Measurements from ENCODE around the gene HMMR. TPM values are rescaled to one million over a fixed set of nuclear protein-coding genes. Genes with fewer than 3 reads are reported as not detected.
"Not testable (repeated sequence)": the region's sequence is repeated elsewhere in the genome, so short reads cannot be mapped to it uniquely, and the experiment has no call there.

The HMMR gene, protein sequence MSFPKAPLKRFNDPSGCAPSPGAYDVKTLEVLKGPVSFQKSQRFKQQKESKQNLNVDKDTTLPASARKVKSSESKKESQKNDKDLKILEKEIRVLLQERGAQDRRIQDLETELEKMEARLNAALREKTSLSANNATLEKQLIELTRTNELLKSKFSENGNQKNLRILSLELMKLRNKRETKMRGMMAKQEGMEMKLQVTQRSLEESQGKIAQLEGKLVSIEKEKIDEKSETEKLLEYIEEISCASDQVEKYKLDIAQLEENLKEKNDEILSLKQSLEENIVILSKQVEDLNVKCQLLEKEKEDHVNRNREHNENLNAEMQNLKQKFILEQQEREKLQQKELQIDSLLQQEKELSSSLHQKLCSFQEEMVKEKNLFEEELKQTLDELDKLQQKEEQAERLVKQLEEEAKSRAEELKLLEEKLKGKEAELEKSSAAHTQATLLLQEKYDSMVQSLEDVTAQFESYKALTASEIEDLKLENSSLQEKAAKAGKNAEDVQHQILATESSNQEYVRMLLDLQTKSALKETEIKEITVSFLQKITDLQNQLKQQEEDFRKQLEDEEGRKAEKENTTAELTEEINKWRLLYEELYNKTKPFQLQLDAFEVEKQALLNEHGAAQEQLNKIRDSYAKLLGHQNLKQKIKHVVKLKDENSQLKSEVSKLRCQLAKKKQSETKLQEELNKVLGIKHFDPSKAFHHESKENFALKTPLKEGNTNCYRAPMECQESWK
- total RNA-seq (2021; fragmentation: NEBNext Ultra II Directional; extraction: Animal tissue kit (Norgen Biotek cat#: 25700)), result 10 to 100 TPM; 16.2 to 37.0 (median 32.5) TPM
- long read RNA-seq, partial matches to known transcripts, result 11 of 14 reads
- long read RNA-seq, other reads (novel, unspliced or antisense), result 2 of 14 reads

DNA sequence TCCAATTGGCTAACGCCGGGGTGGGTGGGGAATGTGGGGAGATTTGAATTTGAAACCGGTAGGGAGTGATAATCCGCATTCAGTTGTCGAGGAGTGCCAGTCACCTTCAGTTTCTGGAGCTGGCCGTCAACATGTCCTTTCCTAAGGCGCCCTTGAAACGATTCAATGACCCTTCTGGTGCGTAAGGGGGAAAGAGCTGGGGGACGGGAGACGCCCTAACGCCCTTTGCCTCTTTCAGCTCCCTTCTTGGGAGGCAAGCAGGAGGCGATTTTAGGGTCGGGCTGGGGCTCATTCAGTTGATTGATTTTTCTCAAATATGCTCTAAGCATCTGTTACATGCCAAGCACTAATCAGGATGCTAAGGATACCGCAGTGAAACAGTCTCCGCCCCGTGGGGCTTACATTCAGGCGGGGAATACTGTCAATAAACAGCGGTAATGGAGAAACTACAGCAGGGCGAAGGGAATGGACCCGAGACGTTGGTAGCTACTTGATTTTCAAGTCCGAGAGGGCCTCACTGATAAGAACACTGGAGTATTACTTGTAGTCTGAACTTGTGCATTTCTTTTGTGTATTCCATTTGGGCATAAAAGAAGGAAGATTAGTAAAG lies at the start of gene HMMR:
Gene HMMR (plus strand): TSS at position 71 of the 610 bp plus-strand sequence. CDS start 61 bp downstream, at position 132.
- TF ChIP-seq, protein P1, sequence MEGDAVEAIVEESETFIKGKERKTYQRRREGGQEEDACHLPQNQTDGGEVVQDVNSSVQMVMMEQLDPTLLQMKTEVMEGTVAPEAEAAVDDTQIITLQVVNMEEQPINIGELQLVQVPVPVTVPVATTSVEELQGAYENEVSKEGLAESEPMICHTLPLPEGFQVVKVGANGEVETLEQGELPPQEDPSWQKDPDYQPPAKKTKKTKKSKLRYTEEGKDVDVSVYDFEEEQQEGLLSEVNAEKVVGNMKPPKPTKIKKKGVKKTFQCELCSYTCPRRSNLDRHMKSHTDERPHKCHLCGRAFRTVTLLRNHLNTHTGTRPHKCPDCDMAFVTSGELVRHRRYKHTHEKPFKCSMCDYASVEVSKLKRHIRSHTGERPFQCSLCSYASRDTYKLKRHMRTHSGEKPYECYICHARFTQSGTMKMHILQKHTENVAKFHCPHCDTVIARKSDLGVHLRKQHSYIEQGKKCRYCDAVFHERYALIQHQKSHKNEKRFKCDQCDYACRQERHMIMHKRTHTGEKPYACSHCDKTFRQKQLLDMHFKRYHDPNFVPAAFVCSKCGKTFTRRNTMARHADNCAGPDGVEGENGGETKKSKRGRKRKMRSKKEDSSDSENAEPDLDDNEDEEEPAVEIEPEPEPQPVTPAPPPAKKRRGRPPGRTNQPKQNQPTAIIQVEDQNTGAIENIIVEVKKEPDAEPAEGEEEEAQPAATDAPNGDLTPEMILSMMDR (IDR thresholded peaks at IDR 0.05), result no peak

DNA sequence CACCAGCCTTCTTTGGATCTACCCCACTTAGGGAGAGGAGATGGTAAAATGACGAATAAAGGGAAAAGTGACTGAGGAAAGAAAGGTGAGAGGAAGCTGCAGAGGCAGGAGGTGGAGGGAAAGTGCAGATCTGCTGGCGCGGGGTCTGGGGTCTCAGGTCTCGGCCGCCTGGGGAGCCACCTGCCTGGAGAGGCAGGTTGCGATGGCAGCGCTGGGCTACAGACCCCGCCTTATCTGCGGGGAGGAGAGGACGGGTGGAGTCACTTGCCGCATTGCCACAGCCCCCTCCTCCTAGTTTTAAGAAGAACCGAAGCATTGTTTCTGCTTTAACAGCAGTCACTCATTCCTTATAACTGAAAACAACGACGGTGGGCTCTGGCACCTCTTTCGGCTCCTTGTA lies 44.8 kb upstream of the HMMR start:
- not testable (repeated sequence) for DNase-seq; H3K27ac Mint-ChIP-seq; H3K36me3 Mint-ChIP-seq (ENCODE audit: low read depth); H3K4me3 Mint-ChIP-seq; H3K9me3 Mint-ChIP-seq; H3K4me1 Mint-ChIP-seq (ENCODE audit: low read depth)
- H3K27me3 Mint-ChIP-seq (ENCODE audit: insufficient read depth), result peaks cover 19% of the 10 kb centered on the region

More for the DNA sequence above, at the start of gene HMMR:
- DNase-seq, result no peak
- Mint-ChIP-seq H3K36me3 (ENCODE audit: low read depth) (peaks cover 18% of the 10 kb centered on the region), H3K27me3 (ENCODE audit: insufficient read depth) (no peaks in the 10 kb centered on the region), H3K9me3 (no peaks in the 10 kb centered on the region; the same call in 1 of the 2 replicates), H3K27ac (peak within 1 kb of the TSS; percentile 100), H3K4me1 (ENCODE audit: low read depth) (peaks cover 50% of the 10 kb centered on the region), H3K4me3 (peak within 1 kb of the TSS; percentile 94)

DNA sequence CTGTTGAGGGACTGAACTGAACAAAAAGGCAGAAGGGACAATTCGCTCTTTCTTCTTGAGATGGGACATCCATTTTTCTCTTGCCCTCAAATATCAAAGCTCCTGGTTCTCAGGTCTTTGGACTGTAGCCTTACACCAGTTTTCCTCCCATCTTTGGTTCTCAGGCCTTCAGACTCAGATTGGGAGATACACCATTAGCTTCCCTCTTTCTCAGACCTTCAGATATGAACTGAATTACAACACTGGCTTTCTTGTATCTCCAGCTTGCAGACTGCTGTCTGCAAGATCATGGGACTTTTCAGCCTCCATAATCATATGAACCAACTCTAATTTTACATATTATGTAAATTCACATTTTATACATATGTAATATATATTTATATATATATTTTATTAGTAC lies 35.6 kb upstream of the HMMR start:
- Mint-ChIP-seq H3K4me3 (no peak overlapping the region), H3K27ac (no peak overlapping the region), H3K9me3 (no peaks in the 10 kb centered on the region), H3K27me3 (ENCODE audit: insufficient read depth) (peaks cover 7% of the 10 kb centered on the region; the same call in 1 of the 2 replicates), H3K36me3 (ENCODE audit: low read depth) (no peaks in the 10 kb centered on the region), H3K4me1 (ENCODE audit: low read depth) (no peaks in the 10 kb centered on the region)
- TF ChIP-seq, protein P1 (IDR thresholded peaks at IDR 0.05), result no peak
- no peak for DNase-seq

DNA sequence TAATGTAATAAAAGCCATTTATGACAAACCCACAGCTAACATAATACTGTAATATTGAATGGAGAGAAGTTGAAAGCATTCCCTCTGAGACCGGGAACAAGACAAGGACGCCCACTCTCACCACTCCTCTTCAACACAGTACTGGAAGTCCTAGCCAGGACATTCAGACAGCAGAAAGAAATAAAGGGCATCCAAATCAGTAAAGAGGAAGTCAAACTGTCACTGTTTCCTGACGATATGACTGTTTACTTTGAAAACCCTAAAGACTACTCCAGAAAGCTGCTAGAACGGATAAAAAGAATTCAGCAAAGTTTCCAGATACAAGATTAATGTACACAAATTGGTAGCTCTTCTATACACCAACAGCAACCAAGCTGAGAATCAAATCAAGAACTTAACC lies 34.3 kb upstream of the HMMR start:
- not testable (repeated sequence) for H3K9me3 Mint-ChIP-seq; H3K36me3 Mint-ChIP-seq (ENCODE audit: low read depth); H3K4me3 Mint-ChIP-seq; H3K27ac Mint-ChIP-seq; DNase-seq; H3K27me3 Mint-ChIP-seq (ENCODE audit: insufficient read depth); H3K4me1 Mint-ChIP-seq (ENCODE audit: low read depth)

DNA sequence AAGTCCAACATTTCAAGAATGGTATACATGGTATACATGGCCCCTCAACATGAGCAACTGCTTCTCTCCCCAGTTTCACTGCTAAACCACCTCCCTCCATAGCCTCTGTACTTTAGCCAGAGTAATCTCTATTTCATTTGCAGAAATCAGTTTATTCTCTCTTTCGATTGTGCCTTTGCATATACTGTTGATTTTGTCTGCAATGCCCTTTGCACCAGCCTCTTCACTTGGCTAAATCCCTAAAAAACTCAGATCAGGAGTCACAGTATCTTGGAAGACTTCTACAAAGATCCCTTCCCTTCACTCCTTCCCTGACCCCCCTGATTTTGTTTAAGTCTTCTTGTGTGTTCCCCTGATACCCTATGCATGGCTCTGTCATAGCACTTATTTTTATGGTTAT lies 27.9 kb upstream of the HMMR start:
- TF ChIP-seq, protein P1 (IDR thresholded peaks at IDR 0.05), result no peak
- Mint-ChIP-seq H3K36me3 (ENCODE audit: low read depth) (no peaks in the 10 kb centered on the region), H3K27me3 (ENCODE audit: insufficient read depth) (peaks cover 6% of the 10 kb centered on the region), H3K4me3 (no peak overlapping the region), H3K4me1 (ENCODE audit: low read depth) (peaks cover 15% of the 10 kb centered on the region), H3K9me3 (no peaks in the 10 kb centered on the region), H3K27ac (no peak overlapping the region)
- DNase-seq, result no peak

DNA sequence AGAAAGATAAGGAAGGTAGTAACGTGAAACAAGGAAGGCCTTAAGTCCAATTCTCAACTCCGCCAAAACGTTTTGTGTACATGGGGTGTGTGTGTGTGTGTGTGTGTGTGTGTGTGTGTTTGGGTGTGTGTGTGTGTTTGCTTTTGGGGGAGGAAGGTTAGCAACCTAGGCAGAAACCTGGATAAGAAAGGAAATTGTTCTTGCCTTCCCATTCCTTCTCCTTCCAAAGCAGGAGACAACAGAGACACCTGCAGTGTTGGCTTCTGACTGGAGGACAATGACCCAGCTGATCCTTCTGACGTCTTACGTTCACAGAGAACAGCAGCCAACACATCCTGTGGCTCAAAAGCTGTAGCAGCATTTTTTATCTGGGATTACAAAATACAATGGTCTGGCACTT lies 27.2 kb upstream of the HMMR start:
- Mint-ChIP-seq H3K27me3 (ENCODE audit: insufficient read depth) (peaks cover 4% of the 10 kb centered on the region), H3K4me1 (ENCODE audit: low read depth) (peaks cover 15% of the 10 kb centered on the region)

More for the DNA sequence above, 27.2 kb upstream of the HMMR start:
- no peak overlapping the region for H3K27ac Mint-ChIP-seq
- H3K36me3 Mint-ChIP-seq (ENCODE audit: low read depth), result peaks cover 5% of the 10 kb centered on the region
- TF ChIP-seq, protein P1 (IDR thresholded peaks at IDR 0.05), result no peak
- no peaks in the 10 kb centered on the region for H3K9me3 Mint-ChIP-seq
- no peak overlapping the region for H3K4me3 Mint-ChIP-seq
- no peak for DNase-seq

All from HFFc6 (cell line).